ENCODE measurements around the gene CNN1. TPM values are rescaled to one million over a fixed set of nuclear protein-coding genes. Genes with fewer than 3 reads are reported as not detected.

Gene CNN1
- total RNA-seq, result 20.4 and 37.0 TPM in 2 replicates

GRCh38 chr19:11538232-11539036 is at the start of gene CNN1:
TSS of gene CNN1 (plus strand) at chr19:11538851. CDS start at chr19:11538928, 77 bp downstream.

GRCh38 chr19:11505504-11506100 is 33.0 kb upstream of the CNN1 start, which contains the start of gene ZNF653:
TSS of gene ZNF653 (minus strand) at chr19:11505839. CDS start at chr19:11505786, 53 bp downstream.

GRCh38 chr19:11528551-11529341 is 9.9 kb upstream of the CNN1 start, which contains the start of gene ECSIT:
TSS of gene ECSIT (minus strand) at chr19:11529134. CDS start at chr19:11519170, 9,964 bp downstream.

GRCh38 chr19:11558881-11559828 is 20.5 kb downstream of the CNN1 start, which contains the start of gene ELOF1:
TSS of gene ELOF1 (minus strand) at chr19:11559230. CDS start at chr19:11554347, 4,883 bp downstream.

GRCh38 chr19:11577451-11578257 is 39.0 kb downstream of the CNN1 start, which contains the start of gene ACP5:
TSS of gene ACP5 (minus strand) at chr19:11577645. CDS start at chr19:11577317, 328 bp downstream.

GRCh38 chr19:11597202-11598102 is 58.8 kb downstream of the CNN1 start, which contains the start of gene ZNF627:
TSS of gene ZNF627 (plus strand) at chr19:11597483. CDS start at chr19:11597628, 145 bp downstream.

Other genes with a start within 250 kb of the CNN1 start
- gene TSPAN16, start 242.7 kb upstream of the CNN1 start, total RNA-seq, result not detected in 2 replicates
- 5.5 and 6.4 TPM in 2 replicates for gene RAB3D, start 199.2 kb upstream of the CNN1 start, total RNA-seq
- gene TMEM205, start 192.6 kb upstream of the CNN1 start, total RNA-seq, result 64.9 and 71.7 TPM in 2 replicates
- gene CCDC159, start 192.3 kb upstream of the CNN1 start, total RNA-seq, result 3.9 and 10.4 TPM in 2 replicates
- gene PLPPR2, start 183.4 kb upstream of the CNN1 start, total RNA-seq, result 7.9 and 11.4 TPM in 2 replicates
- gene SWSAP1, start 164.2 kb upstream of the CNN1 start, total RNA-seq, result 0.33 and 0.62 TPM in 2 replicates
- 6.7 and 8.1 TPM in 2 replicates for gene EPOR, start 154.5 kb upstream of the CNN1 start, total RNA-seq
- 0.50 and 1.00 TPM in 2 replicates for gene RGL3, start 119.5 kb upstream of the CNN1 start, total RNA-seq
- 0.22 and 0.37 TPM in 2 replicates for gene ODAD3, start 103.7 kb upstream of the CNN1 start, total RNA-seq
- 118 and 167 TPM in 2 replicates for gene PRKCSH, start 103.2 kb upstream of the CNN1 start, total RNA-seq
- 0.12 TPM in 1 of 2 replicates, not detected in the other for gene ELAVL3, start 57.8 kb upstream of the CNN1 start, total RNA-seq
- gene ZNF653, start 33.0 kb upstream of the CNN1 start, total RNA-seq, result 8.2 and 10.6 TPM in 2 replicates
- 42.2 and 47.6 TPM in 2 replicates for gene ECSIT, start 9.7 kb upstream of the CNN1 start, total RNA-seq
- gene ELOF1, start 20.4 kb downstream of the CNN1 start, total RNA-seq, result 26.0 and 31.2 TPM in 2 replicates
- 2.7 and 9.9 TPM in 2 replicates for gene ACP5, start 38.8 kb downstream of the CNN1 start, total RNA-seq
- gene ZNF627, start 58.6 kb downstream of the CNN1 start, total RNA-seq, result 22.6 and 24.9 TPM in 2 replicates
- 5.5 and 7.9 TPM in 2 replicates for gene ZNF823, start 200.1 kb downstream of the CNN1 start, total RNA-seq
- gene ZNF441, start 228.1 kb downstream of the CNN1 start, total RNA-seq, result 13.0 and 16.4 TPM in 2 replicates

Data from uterine smooth muscle cell (primary cell).